ENCODE measurements around the gene RAB30. TPM values are rescaled to one million over a fixed set of nuclear protein-coding genes. Genes with fewer than 3 reads are reported as not detected.

The RAB30 gene
- total and polyA plus RNA-seq, 12 donors, result 2.5 to 29.4 (median 21.7) TPM

GRCh38 chr11:82980947-82981346, 90.8 kb downstream of the RAB30 start:
- ATAC-seq (no peak), DNase-seq (no peak)
- intact Hi-C loops (cut with DNase I), result loop anchor here in 3 of 10 donors (10.0 kb wide), 3 partner anchors 54 to 184 kb away; partner anchors contain the start of genes DDIAS (in 1 of the 3) and PRCP (in 1 of the 3)
- Histone ChIP-seq H3K9me3 (no peaks in the 10 kb centered on the region), H3K27me3 (no peaks in the 10 kb centered on the region), H3K4me1 (peaks cover 0 to 29% (median 13%) of the 10 kb centered on the region in 9 donors), H3K27ac (no peak overlapping the region), H3K4me3 (no peak overlapping the region), H3K36me3 (peaks cover 0 to 53% (median 13%) of the 10 kb centered on the region in 9 donors)
- TF ChIP-seq CTCF (IDR thresholded peaks at IDR 0.05), result no peak
- WGBS, 2 donors, result 77 to 79% methylated on average over 4 of the region's 4 CpGs

GRCh38 chr11:82980292-82980691, 91.4 kb downstream of the RAB30 start:
- H3K27me3 ChIP-seq, result no peaks in the 10 kb centered on the region
- intact Hi-C loops (cut with DNase I), result loop anchor here in 3 of 10 donors (10.0 kb wide), 3 partner anchors 55 to 185 kb away; partner anchors contain the start of genes DDIAS (in 1 of the 3) and PRCP (in 1 of the 3)
- H3K36me3 ChIP-seq, result peaks cover 0 to 47% (median 13%) of the 10 kb centered on the region in 9 donors
- no peaks in the 10 kb centered on the region for H3K9me3 ChIP-seq
- H3K27ac ChIP-seq, result no peak overlapping the region
- no peak for TF ChIP-seq CTCF (IDR thresholded peaks at IDR 0.05)
- ATAC-seq, result peak in 1 of 8 donors; percentile 42
- H3K4me1 ChIP-seq, result peaks cover 0 to 29% (median 13%) of the 10 kb centered on the region in 9 donors
- DNase-seq, result no peak
- no peak overlapping the region for H3K4me3 ChIP-seq

- H3K9me3 ChIP-seq, result no peaks in the 10 kb centered on the region
- H3K27me3 ChIP-seq, result no peaks in the 10 kb centered on the region
- intact Hi-C loops (cut with DNase I), result loop anchor here in 3 of 10 donors (10.0 kb wide), 3 partner anchors 55 to 185 kb away; partner anchors contain the start of genes DDIAS (in 1 of the 3) and PRCP (in 1 of the 3)
- peak overlapping the region in 2 of 10 donors; percentile 17 to 29 for H3K27ac ChIP-seq
- DNase-seq, result no peak
- TF ChIP-seq CTCF (IDR thresholded peaks at IDR 0.05), result no peak
- H3K36me3 ChIP-seq, result peaks cover 0 to 42% (median 13%) of the 10 kb centered on the region in 9 donors
- H3K4me1 ChIP-seq, result peaks cover 0 to 29% (median 13%) of the 10 kb centered on the region in 9 donors
- H3K4me3 ChIP-seq, result no peak overlapping the region
- ATAC-seq, result no peak
Observed at GRCh38 chr11:82979824-82980223, 91.9 kb downstream of the RAB30 start.

GRCh38 chr11:82978422-82979099, 93.1 kb downstream of the RAB30 start:
- no peak for DNase-seq
- Histone ChIP-seq H3K9me3 (no peaks in the 10 kb centered on the region), H3K4me1 (peaks cover 0 to 29% (median 13%) of the 10 kb centered on the region in 9 donors), H3K4me3 (no peak overlapping the region), H3K36me3 (peaks cover 0 to 29% (median 13%) of the 10 kb centered on the region in 9 donors), H3K27me3 (no peaks in the 10 kb centered on the region), H3K27ac (no peak overlapping the region)
- no peak for TF ChIP-seq CTCF (IDR thresholded peaks at IDR 0.05)
- 79 to 89% methylated on average over 6 of the region's 6 CpGs for WGBS, 2 donors
- intact Hi-C loops (cut with DNase I), result no loop called here
- no peak for ATAC-seq

Measured in heart right ventricle (tissue), 16 donors.